ENCODE results near the gene TMEM120B. TPM values are rescaled to one million over a fixed set of nuclear protein-coding genes. Genes with fewer than 3 reads are reported as not detected.

Gene TMEM120B
- total RNA-seq, 1 experiment from 2014 or later: 20.5 TPM

- ChIA-PET RAD21 (ENCODE audit: low non-redundant PET in 1 of 2, low total read pairs in 2 of 2, uncharacterized antibody in 2 of 2, unreplicated experiment in 2 of 2) (interaction anchor here in 1 of 2 experiments (1.1 kb wide), 1 partner anchor 30 kb away, joined by 6 read pairs; no protein-coding TSS in a partner anchor), CTCF (interaction anchor here (0.8 to 1.5 kb wide), 2 partner anchors 29 to 212 kb away, joined by 3 to 5 read pairs; partner anchors contain the start of gene RHOF), POLR2A (no interaction called here)
- no peak for ATAC-seq
- Histone ChIP-seq H3K9ac (ENCODE audit: low read length) (no peak overlapping the region), H3K4me3 (replicated peaks in 1 of 2; ENCODE audit: low read depth in 1 of 2, low read length in 2 of 2) (no peak overlapping the region), H3K4me2 (ENCODE audit: low read length) (peak overlapping the region; percentile 70), H2AFZ (ENCODE audit: low read depth, low read length, poor library complexity, severe bottlenecking) (no peak overlapping the region), H3K79me2 (ENCODE audit: insufficient read depth, low read length) (no peaks in the 10 kb centered on the region), H3K27ac (ENCODE audit: low read depth, low read length) (peak overlapping the region; percentile 68), H3K36me3 (ENCODE audit: control insufficient read depth in 1 of 2, insufficient read depth in 2 of 2, low read length in 2 of 2) (no peaks in the 10 kb centered on the region), H3K4me1 (ENCODE audit: control insufficient read depth in 1 of 2, insufficient read depth in 2 of 2, low read length in 2 of 2) (peaks cover 22 to 24% of the 10 kb centered on the region in 2 experiments), H3K27me3 (ENCODE audit: insufficient read depth, low read length) (no peaks in the 10 kb centered on the region), H3K9me2 (ENCODE audit: insufficient read depth) (no peaks in the 10 kb centered on the region), H4K20me1 (ENCODE audit: insufficient read depth) (no peaks in the 10 kb centered on the region), H3K9me3 (ENCODE audit: control insufficient read depth in 1 of 2, insufficient read depth in 1 of 2, low read depth in 1 of 2, low read length in 2 of 2) (no peaks in the 10 kb centered on the region)
- intact Hi-C loops (cut with micrococcal nuclease): no loop called here
- no TSS peak for BruUV-seq (replicated peaks)
- DNase-seq (ENCODE audit: low read depth, low spot score): no peak
- TF ChIP-seq, protein P1, sequence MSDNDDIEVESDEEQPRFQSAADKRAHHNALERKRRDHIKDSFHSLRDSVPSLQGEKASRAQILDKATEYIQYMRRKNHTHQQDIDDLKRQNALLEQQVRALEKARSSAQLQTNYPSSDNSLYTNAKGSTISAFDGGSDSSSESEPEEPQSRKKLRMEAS (IDR thresholded peaks at IDR 0.05): no peak
- TF ChIP-seq ELF1 (IDR thresholded peaks at IDR 0.05; ENCODE audit: borderline replicate concordance, low read depth): no peak
- TF ChIP-seq ZFX (IDR thresholded peaks at IDR 0.05): no peak
- TF ChIP-seq REST (IDR thresholded peaks at IDR 0.05; ENCODE audit: low read depth): no peak
Observed at GRCh38 chr12:121764808-121765207, 52.3 kb downstream of the TMEM120B start.

GRCh38 chr12:121765573-121765972, 53.0 kb downstream of the TMEM120B start:
- ATAC-seq: peak; percentile 90
- Histone ChIP-seq H3K27ac (ENCODE audit: low read depth, low read length) (peak overlapping the region; percentile 68), H3K4me3 (replicated peaks in 1 of 2; ENCODE audit: low read depth in 1 of 2, low read length in 2 of 2) (peak overlapping the region in 1 of 2 experiments; percentile 7; a peak in 1 of 4 replicates), H4K20me1 (ENCODE audit: insufficient read depth) (no peaks in the 10 kb centered on the region), H3K4me2 (ENCODE audit: low read length) (peak overlapping the region; percentile 70), H3K9ac (ENCODE audit: low read length) (0 out of 2 replicates have a peak overlapping the region, but pooled peaks have one; percentile 1), H3K27me3 (ENCODE audit: insufficient read depth, low read length) (no peaks in the 10 kb centered on the region), H3K36me3 (ENCODE audit: control insufficient read depth in 1 of 2, insufficient read depth in 2 of 2, low read length in 2 of 2) (no peaks in the 10 kb centered on the region), H2AFZ (ENCODE audit: low read depth, low read length, poor library complexity, severe bottlenecking) (no peak overlapping the region), H3K4me1 (ENCODE audit: control insufficient read depth in 1 of 2, insufficient read depth in 2 of 2, low read length in 2 of 2) (peaks cover 22 to 24% of the 10 kb centered on the region in 2 experiments), H3K9me2 (ENCODE audit: insufficient read depth) (no peaks in the 10 kb centered on the region), H3K9me3 (ENCODE audit: control insufficient read depth in 1 of 2, insufficient read depth in 1 of 2, low read depth in 1 of 2, low read length in 2 of 2) (no peaks in the 10 kb centered on the region), H3K79me2 (ENCODE audit: insufficient read depth, low read length) (no peaks in the 10 kb centered on the region)
- ChIA-PET POLR2A (interaction anchor here (0.6 kb wide), 1 partner anchor 36 kb away, joined by 3 read pairs; no protein-coding TSS in a partner anchor), RAD21 (ENCODE audit: low non-redundant PET in 1 of 2, low total read pairs in 2 of 2, uncharacterized antibody in 2 of 2, unreplicated experiment in 2 of 2) (interaction anchor here in 1 of 2 experiments (1.0 to 1.1 kb wide), 2 partner anchors 29 to 53 kb away, joined by 3 to 6 read pairs; partner anchors contain the start of gene TMEM120B), CTCF (interaction anchor here (0.5 to 1.5 kb wide), 4 partner anchors 9 to 213 kb away, joined by 3 to 5 read pairs (median 3); partner anchors contain the start of gene RHOF)
- DNase-seq (ENCODE audit: low read depth, low spot score): peak; percentile 58
- intact Hi-C loops (cut with micrococcal nuclease): no loop called here
- no TSS peak for BruUV-seq (replicated peaks)
- TF ChIP-seq EZH2 (IDR thresholded peaks at IDR 0.05) (no peak), YY1 (IDR thresholded peaks at IDR 0.05; ENCODE audit: extremely low read depth, insufficient replicate concordance, low read depth, low read length) (no peak), CEBPB (IDR thresholded peaks at IDR 0.05; ENCODE audit: low read depth) (no peak), POLR2A (IDR thresholded peaks at IDR 0.05; ENCODE audit: borderline replicate concordance, extremely low read depth, insufficient read depth, insufficient read length) (no peak), RAD21 (IDR thresholded peaks at IDR 0.05; ENCODE audit: low read depth) (no peak), SRF (IDR thresholded peaks at IDR 0.05; ENCODE audit: low read depth) (no peak), ATF3 (IDR thresholded peaks at IDR 0.05) (no peak), TCF7L2 (IDR thresholded peaks at IDR 0.05; ENCODE audit: borderline replicate concordance, extremely low read depth, insufficient read depth, insufficient read length) (peak; percentile 19), CBX3 (IDR thresholded peaks at IDR 0.05; ENCODE audit: low read depth) (no peak), SP1 (IDR thresholded peaks at IDR 0.05; ENCODE audit: low read depth) (peak; percentile 51; the same call in 1 of the 2 replicates)
- TF ChIP-seq, protein P2, sequence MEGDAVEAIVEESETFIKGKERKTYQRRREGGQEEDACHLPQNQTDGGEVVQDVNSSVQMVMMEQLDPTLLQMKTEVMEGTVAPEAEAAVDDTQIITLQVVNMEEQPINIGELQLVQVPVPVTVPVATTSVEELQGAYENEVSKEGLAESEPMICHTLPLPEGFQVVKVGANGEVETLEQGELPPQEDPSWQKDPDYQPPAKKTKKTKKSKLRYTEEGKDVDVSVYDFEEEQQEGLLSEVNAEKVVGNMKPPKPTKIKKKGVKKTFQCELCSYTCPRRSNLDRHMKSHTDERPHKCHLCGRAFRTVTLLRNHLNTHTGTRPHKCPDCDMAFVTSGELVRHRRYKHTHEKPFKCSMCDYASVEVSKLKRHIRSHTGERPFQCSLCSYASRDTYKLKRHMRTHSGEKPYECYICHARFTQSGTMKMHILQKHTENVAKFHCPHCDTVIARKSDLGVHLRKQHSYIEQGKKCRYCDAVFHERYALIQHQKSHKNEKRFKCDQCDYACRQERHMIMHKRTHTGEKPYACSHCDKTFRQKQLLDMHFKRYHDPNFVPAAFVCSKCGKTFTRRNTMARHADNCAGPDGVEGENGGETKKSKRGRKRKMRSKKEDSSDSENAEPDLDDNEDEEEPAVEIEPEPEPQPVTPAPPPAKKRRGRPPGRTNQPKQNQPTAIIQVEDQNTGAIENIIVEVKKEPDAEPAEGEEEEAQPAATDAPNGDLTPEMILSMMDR (IDR thresholded peaks at IDR 0.05 in 2 of 3, conservative IDR thresholded peaks at IDR 0.05 in 1 of 3; ENCODE audit: borderline replicate concordance in 1 of 3, insufficient read depth in 1 of 3, low read depth in 2 of 3, low read length in 2 of 3): no peak

Data from HCT116 (cell line).